ACHN (cell line): Measurements from ENCODE around the gene ADGRB3.
"Not testable (repeated sequence)": the region's sequence is repeated elsewhere in the genome, so short reads cannot be mapped to it uniquely, and the experiment has no call there.

ENCODE experiments used
- DNase-seq: peaks from one replicate; pipeline ENCODE4 v3.0.0-alpha.2; 2015
- in situ Hi-C: cut with HindIII; loops from 2 replicates; pipeline ENCODE4 v1.10.0; 2017; ENCODE audit warnings: low sequenced_read_pairs, low pct_ligation_motif_present, low pct_unique_long_range_greater_than_20kb

The ADGRB3 gene

GRCh38 chr6:68756454-68757375 lies 121.6 kb downstream of the ADGRB3 start:
- no peak for DNase-seq
- in situ Hi-C loops = no loop called here

GRCh38 chr6:68757821-68758220 lies 122.7 kb downstream of the ADGRB3 start:
- in situ Hi-C loops = no loop called here
- no peak for DNase-seq

GRCh38 chr6:68758559-68758958 lies 123.5 kb downstream of the ADGRB3 start:
- in situ Hi-C loops = no loop called here
- no peak for DNase-seq

GRCh38 chr6:68760485-68760884 lies 125.4 kb downstream of the ADGRB3 start:
- no peak for DNase-seq
- in situ Hi-C loops = no loop called here

GRCh38 chr6:68760941-68761676 lies 126.0 kb downstream of the ADGRB3 start:
- in situ Hi-C loops = no loop called here
- no peak for DNase-seq

GRCh38 chr6:68761985-68762384 lies 126.9 kb downstream of the ADGRB3 start:
- in situ Hi-C loops = no loop called here
- no peak for DNase-seq

GRCh38 chr6:68771426-68771825 lies 136.3 kb downstream of the ADGRB3 start:
- in situ Hi-C loops = no loop called here
- no peak for DNase-seq

GRCh38 chr6:68774843-68775242 lies 139.8 kb downstream of the ADGRB3 start:
- in situ Hi-C loops = no loop called here
- no peak for DNase-seq

- no peak for DNase-seq
- in situ Hi-C loops = no loop called here
These were observed 141.3 kb downstream of the ADGRB3 start for GRCh38 chr6:68776354-68776753.

- in situ Hi-C loops = no loop called here
- DNase-seq = peak; percentile 11
These were observed 142.9 kb downstream of the ADGRB3 start for GRCh38 chr6:68777956-68778355.

GRCh38 chr6:68778356-68779020 lies 143.4 kb downstream of the ADGRB3 start:
- in situ Hi-C loops = no loop called here
- DNase-seq = peak; percentile 53

- DNase-seq = no peak
- in situ Hi-C loops = no loop called here
These were observed 144.3 kb downstream of the ADGRB3 start for GRCh38 chr6:68779366-68779765.

GRCh38 chr6:68790128-68790527 lies 155.0 kb downstream of the ADGRB3 start:
- in situ Hi-C loops, DNase-seq: not testable (repeated sequence)

- in situ Hi-C loops = not testable (repeated sequence)
These were observed 179.9 kb downstream of the ADGRB3 start for GRCh38 chr6:68814976-68815375.

GRCh38 chr6:68826501-68826900 lies 191.4 kb downstream of the ADGRB3 start:
- no peak for DNase-seq
- in situ Hi-C loops = no loop called here

More at GRCh38 chr6:68814976-68815375, 179.9 kb downstream of the ADGRB3 start:
- DNase-seq = not testable (repeated sequence)

- in situ Hi-C loops = no loop called here
These were observed 199.5 kb downstream of the ADGRB3 start for GRCh38 chr6:68834551-68834950.

GRCh38 chr6:68838571-68838970 lies 203.5 kb downstream of the ADGRB3 start:
- in situ Hi-C loops = no loop called here
- DNase-seq = no peak

More at GRCh38 chr6:68834551-68834950, 199.5 kb downstream of the ADGRB3 start:
- DNase-seq = no peak

GRCh38 chr6:68852791-68853190 lies 217.7 kb downstream of the ADGRB3 start:
- in situ Hi-C loops = no loop called here
- DNase-seq = no peak

- in situ Hi-C loops = no loop called here
- DNase-seq = no peak
These were observed 224.2 kb downstream of the ADGRB3 start for GRCh38 chr6:68859233-68859632.
